GM18907 (cell line): Measurements from ENCODE around the gene ADARB1.

ENCODE experiments used
- ATAC-seq: cut with Tn5 transposase; IDR thresholded peaks from one replicate; pipeline ENCODE4 v1.9.1; 2021; ENCODE audit warnings: mild to moderate bottlenecking, moderate library complexity; ENCODE audit not compliant: unreplicated experiment

ADARB1 gene

GRCh38 chr21:45091550-45092322 is 17.4 kb downstream of the ADARB1 start:
- ATAC-seq = no peak

DNA sequence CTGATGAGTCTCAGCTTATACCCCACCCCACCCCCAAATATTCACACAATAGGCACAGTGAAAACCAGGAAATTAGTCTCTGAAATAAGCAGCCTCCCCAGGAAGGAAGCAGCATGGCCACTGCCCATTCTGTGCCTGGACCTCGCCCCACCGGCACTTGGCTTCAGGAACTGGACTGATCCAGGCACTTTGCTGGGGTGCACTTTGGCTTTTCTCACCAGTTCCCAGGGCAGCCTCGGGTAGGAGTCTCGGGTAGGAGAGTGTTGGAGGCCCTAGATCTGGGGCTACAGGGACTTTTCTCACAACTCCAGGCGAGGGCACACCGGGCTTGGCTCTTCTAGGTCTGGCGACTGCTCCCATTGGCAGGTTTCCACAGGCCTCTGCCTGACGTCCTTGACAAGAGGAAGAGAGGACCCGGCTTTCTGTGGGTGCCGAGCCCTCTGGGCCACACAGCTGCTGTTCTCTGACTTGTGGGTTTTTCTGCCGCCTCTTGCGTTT is 18.7 kb downstream of the ADARB1 start:
- no peak for ATAC-seq

- no peak for ATAC-seq
Measured at GRCh38 chr21:45094412-45094811, 20.0 kb downstream of the ADARB1 start.

- no peak for ATAC-seq
Measured at GRCh38 chr21:45095505-45095904, 21.1 kb downstream of the ADARB1 start.

- ATAC-seq = no peak
Measured at GRCh38 chr21:45096217-45096616, 21.8 kb downstream of the ADARB1 start.

DNA sequence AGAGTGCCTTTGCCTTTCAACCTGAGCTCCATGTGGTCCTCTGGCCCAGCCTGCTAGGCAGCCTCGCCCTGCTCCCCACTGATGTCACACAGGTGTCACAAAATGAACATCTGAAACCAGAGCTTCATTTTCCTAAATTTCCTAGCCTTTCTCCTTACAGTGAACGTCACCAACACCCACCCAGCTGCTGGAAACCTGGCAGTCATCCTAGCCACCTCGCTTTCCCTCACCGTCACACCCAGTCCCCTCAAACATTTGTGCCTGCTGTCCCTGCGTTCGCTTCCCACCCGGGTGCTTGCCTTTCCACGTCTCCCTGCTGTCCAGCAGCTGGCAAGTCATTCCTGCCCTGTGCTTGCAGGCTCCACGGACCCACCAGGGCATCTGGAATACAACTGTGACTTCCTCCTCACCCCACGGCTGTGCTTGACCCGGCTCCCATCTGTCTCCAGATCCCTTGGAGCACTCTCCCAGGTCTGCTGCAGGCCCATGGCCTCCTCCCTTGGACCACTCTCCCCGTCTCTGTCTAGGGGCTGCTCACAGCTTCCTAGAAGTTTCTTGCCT is 23.5 kb downstream of the ADARB1 start:
- no peak for ATAC-seq

DNA sequence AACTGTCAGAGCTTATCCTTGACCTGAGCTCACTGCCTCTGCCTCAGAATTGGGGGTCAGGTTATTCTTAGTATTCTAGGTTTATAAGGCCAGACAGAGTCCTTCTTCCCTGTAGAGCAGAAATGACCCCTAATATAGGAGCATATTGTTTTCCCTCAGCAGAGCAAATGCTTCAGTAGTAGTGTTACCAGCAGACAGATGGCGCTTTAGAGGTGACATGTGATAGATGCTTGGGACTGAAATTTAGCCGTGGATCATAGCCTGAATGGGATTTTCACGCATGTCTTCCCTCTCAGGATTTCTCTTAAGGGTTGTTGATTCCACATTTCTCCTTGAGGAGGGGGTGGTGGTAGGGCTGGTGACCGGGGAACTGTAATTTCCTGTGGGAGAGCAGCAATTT is 24.5 kb downstream of the ADARB1 start:
- ATAC-seq = no peak

- no peak for ATAC-seq
Measured at GRCh38 chr21:45099571-45099970, 25.2 kb downstream of the ADARB1 start.

DNA sequence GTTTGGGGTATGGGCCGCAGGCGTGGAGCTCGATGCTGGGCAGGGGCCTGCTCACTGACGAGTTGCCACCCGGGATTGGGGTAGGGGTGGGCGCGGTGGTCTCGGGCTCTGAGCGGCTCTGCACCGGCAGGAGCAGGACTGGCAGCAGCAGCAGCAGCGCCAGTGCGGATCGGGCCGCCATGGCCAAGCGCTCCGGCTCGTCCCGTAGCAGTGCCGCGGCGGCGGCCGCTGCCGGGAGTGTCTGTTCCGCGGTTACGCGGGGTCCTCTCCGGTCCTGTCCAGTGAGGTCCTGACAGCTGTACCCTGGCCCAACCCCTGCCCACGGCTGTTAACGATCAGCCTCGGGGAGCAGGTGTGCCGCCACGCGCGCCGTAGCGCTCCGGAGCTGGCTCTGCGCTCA is 26.5 kb downstream of the ADARB1 start:
- ATAC-seq = no peak

GRCh38 chr21:45102391-45102932 is 28.1 kb downstream of the ADARB1 start:
- no peak for ATAC-seq

- no peak for ATAC-seq
Measured at GRCh38 chr21:45103971-45104520, 29.7 kb downstream of the ADARB1 start.

DNA sequence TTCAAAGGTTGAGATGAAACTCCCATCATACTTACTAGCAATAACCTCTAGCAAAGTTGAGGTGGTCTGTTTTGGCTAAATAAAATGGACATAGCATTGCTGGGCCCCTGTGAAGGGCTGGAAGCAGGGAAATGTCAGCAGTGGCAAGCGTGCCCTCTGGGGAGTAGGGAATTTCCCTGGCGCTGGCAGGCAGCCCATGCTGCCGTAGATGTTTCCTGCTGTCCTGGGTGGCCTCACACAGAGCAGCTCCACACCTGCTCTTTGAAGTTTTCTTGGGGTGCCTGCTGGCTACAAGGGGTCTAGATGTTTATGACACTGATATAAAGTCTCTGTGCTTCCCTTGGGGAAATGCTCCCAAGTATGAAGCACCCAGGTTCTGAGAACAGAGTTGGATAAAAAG is 30.2 kb downstream of the ADARB1 start:
- no peak for ATAC-seq

GRCh38 chr21:45105906-45106485 is 31.6 kb downstream of the ADARB1 start:
- ATAC-seq = no peak

GRCh38 chr21:45108034-45108790 is 33.8 kb downstream of the ADARB1 start:
- no peak for ATAC-seq

- ATAC-seq = peak; percentile 3
Measured at GRCh38 chr21:45108808-45109781, 34.7 kb downstream of the ADARB1 start.

DNA sequence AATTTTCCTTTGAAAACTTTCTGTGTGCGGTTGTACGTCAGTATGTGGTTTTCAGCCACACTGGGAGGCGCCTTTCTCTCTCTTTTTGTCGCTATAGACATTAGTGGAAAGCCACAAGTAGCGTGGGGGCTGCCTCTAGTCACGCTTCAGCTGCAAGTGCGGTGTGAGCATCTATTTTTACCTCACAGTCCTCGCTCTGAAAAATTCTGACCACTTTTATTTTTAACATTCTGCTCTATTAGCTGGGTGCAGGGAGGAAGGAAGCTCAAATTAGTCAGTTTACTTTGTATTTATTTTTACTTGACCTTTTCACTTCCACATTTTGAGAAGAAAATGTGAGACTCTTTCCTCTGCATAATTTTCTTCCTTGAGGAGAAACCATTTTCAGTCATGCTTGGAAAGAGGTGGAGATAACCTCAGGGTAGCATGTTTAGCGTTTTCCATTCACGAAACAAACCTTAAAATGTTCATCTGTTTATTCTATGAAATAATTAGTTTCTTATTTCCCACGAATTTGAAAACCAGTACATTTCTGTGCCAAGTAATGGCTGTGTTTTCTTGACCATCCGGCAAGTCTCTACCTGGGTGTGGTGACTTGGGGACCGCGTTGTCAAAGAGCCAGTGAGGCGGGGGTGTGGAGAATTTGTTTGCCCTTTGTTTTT is 35.6 kb downstream of the ADARB1 start:
- ATAC-seq = peak; percentile 85

DNA sequence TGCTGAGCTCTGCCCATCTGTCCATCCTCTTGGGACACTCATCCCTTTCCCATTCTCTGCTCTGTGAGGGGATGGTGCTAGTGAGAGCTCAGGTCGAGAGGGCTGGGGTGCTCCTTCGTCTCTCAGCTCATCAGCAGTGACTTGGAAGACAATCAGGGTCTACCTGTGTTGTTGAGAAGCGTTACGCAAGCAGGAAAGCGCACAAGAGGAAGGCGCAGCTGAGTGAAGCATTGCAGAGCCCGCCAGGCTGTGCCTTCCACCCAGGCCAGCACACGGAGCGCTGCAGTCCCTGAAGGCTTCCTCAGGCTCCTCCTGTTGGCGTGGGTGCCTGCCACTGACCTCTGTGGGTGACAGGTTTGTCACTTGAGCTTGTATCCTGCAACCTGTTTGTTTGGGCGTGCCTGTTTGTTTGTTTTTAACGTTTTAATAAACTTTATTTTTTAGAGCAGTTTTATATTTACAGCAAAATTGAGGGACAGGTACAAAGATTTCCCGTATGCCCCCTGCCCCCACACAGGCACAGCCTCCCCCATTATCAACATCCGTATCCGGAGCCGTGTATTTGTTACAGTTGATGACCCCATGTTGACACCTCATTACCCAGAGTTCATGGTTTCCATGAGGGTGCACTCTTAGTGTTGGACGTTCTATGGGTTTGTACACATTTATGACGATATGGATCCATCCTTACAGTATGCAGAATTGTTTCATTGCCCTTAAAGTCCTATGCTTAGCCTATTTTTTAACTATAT is 36.7 kb downstream of the ADARB1 start:
- ATAC-seq = no peak

DNA sequence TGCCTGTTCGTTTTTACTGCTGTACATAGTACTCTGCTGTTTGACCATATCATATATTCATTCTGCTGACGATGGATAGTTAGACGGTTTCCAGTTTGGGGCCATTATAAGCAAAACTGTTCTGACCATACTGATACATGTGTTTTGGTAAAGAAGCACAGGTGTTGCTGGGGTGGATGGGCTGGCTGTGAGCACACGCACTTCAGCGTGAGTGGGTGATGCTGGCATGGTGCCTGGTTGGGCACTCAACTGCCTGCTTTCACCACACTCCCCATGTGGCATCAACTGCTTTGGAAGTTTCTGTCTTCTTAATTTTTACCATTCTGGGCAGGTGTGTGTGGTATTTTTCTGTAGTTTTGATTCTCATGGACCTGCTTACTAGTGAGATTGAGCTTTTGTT is 37.3 kb downstream of the ADARB1 start:
- no peak for ATAC-seq
